NCI-H748 (cell line): ENCODE data around the gene TP53I3.
"Not testable (repeated sequence)": the region's sequence is repeated elsewhere in the genome, so short reads cannot be mapped to it uniquely, and the experiment has no call there.

ENCODE experiments used
- DNase-seq: peaks from one replicate; lab custom pipeline; 2025; ENCODE audit not compliant: unreplicated experiment; lab: John Stamatoyannopoulos, UW

Gene TP53I3

DNA sequence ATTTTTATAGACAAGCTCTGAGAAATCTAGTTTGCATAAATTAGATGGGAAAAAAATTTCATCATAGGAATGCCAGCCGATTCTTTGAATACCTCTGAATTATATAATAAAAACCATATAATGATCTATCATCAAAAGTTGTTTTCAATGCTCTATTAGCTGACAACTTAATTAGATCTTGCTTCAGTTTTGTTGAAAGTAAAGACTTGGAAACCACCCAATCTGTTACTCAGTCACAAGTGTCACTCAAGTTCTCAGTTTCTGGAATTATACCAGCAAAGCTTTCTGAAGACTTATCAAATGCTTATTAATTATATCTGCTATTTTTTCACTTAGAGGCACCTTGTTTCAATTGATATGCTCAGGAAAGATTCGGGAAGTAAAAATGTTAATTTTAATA lies 17.4 kb upstream of the TP53I3 start:
- DNase-seq, result no peak

- not testable (repeated sequence) for DNase-seq
These were observed 16.1 kb upstream of the TP53I3 start for GRCh38 chr2:24100732-24101131.

- DNase-seq, result not testable (repeated sequence)
These were observed 10.6 kb upstream of the TP53I3 start for GRCh38 chr2:24095171-24095677.

- not testable (repeated sequence) for DNase-seq
These were observed 8.6 kb upstream of the TP53I3 start for GRCh38 chr2:24093270-24093669.

DNA sequence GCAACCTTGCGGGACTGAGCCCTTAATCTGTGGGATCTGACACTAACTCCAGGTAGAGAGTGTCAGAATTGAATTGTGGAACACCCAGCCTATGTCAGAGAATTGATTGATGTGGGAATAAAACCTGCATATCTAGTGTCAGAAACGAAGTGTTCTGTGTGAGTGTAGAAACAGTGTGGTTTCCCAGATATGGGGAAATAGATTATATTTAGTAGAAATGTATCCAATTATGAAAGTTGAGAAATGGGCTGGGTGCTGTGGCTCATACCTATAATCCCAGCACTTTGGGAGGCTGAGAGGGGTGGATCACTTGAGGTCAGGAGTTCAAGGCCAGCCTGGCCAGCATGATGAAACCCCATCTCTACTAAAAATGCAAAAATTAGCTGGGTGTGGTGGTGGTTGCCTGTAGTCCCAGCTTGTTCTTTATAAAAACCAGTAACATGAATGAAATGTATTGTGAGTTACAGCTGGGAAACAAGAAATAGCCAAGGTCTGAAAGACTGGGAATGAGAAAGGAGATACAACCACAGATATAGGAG lies 4.3 kb upstream of the TP53I3 start:
- no peak for DNase-seq

DNA sequence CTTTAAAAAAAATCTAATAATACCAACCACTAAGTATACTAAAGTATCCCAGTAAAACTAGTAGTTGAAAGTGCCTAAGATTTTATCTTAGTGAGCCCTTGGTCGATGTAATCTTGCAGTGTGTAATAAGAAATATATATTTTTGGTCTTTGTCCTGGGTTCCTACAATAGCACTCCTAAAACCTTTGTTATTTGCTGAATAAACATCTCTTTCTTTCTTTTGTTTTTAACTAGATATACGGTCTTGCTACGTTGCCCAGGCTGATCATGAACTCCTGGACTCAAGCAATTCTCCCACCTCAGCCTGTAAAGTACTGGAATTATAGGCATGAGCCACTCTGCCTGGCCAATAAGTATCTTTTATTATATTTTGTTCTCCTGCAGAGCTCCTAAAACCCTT lies 2.4 kb upstream of the TP53I3 start:
- DNase-seq, result no peak

DNA sequence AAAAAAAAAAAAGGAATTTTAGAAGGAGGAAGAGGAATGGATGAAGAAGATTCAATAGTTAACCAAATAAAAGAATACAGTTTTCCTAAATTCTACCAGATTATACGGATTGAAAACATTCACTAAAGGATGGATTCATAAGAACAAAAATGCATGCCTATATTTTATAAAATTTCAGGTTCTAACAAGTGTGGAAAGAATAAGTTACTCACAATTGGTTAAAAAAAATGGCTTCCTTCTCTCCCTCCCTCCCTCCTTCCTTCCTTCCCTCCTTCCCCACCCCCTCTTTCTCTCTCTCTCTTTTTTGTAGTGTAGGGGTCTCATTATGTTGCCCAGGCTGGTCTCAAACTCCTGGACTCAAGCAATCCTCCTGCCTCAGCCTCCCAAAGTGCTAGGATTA lies 1.6 kb upstream of the TP53I3 start:
- no peak for DNase-seq

GRCh38 chr2:24085200-24085489 lies 511 bp upstream of the TP53I3 start:
- DNase-seq, result no peak

DNA sequence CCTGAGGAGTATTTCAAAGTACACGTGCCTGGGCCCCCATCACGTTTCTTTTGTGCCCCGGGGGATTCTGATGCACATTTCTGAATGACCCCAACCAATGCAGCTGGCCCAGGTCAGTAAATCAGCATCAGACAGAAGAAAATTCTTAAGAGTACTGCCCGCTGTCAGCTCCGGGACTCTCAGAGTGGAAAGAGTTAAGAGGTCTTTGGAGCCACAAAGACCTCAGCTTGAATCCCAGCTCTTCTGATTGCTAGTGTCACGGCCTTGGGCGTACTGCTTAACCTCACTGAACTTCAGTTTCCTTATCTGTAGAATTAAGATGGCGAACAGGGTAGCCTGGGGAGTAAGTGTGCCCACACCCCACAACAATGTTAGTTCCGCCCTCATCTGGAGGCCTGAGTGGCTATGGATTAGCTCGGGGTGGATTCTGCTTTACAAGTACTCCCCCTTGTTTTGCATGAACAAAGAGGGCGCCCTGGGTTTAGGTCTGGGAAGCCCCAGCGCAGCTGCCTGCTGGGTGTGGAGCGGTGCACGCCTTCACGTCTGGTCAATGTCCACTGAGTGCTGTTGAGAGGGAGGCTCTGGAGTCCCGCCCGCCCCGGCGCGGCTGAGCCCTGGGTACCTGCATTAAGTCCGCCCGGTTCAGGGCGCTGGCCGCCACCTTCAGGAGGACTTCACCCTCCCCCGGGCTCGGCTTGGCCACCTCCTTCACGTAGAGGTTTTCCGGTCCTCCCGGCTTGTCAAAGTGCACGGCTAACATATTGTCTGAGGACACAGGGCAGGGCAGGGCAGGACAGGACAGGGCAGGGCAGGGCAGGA lies 858 bp downstream of the TP53I3 start:
- peak; percentile 90 for DNase-seq

- no peak for DNase-seq
These were observed 1.7 kb downstream of the TP53I3 start for GRCh38 chr2:24082787-24083566.

GRCh38 chr2:24080701-24081100 lies 3.9 kb downstream of the TP53I3 start:
- DNase-seq, result no peak

DNA sequence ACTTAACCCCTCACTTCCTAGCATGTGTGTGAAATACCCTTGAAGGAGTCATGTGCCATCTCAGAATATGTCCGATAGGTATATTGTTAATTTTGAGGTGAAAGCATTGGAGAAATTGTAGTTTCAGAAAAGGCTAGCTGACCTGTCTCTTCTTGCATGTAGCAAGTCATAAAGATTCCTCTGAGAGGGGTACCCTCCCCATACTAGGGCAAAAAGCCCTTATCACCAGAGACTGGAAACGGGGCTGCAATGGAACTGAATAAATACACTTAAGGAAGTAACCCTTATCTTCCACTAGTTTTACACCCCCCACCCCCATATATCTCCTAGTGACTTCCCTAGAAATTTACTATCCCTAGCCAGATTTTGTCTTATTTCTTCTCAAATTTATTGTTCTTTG lies 6.8 kb downstream of the TP53I3 start:
- DNase-seq, result no peak

- DNase-seq, result no peak
These were observed 7.1 kb downstream of the TP53I3 start for GRCh38 chr2:24077535-24077877.

- no peak for DNase-seq
These were observed 7.6 kb downstream of the TP53I3 start for GRCh38 chr2:24076849-24077534.

DNA sequence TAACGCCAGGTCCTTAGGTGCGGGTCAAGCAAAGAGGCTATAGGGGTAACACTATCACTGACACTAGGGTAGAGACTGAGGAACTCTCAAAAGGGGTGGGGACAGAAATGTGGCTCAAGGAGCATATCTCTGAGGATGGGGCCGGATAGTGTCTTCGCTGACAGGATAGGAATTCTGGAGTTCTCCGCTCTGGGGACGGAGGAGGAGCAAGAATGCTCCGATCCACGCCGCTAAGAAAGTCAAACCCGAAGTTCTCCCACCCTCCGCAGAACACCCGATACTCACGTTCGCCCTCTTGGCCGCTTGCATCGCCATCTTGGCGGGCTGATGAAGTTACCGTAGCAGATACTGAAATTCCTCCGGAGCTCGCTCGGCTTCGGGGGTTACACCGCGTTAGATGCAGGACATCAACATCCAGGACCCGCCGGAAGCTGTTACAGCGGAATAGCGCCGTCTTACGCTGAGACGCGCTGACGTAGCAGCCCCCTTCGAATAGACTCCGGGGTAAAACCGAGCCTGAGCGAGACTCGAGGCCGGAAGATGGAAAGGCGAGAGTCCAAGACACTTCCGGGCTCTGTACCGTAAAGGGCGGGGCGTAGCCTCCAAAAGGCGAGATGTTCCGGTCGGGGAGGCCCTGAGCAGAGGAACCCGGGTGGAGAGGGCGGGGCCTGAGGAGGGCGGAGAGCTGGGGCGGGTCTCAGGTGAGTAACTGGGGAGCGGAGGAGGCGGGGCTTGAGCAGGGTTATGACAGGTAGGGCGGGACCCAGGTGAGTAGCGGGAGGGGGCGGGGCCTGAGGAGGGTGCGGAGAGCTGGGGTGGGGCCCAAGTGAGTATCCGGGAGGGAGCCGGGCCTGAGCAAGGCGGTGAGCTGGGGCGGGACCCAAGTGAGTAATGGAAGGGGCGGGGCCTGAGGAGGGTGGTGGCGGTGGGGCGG lies 8.5 kb downstream of the TP53I3 start, which contains the start of gene SF3B6:
TSS of gene SF3B6 (minus strand) at position 412 of the 934 bp plus-strand sequence. CDS start at position 315, 97 bp downstream.
- peak; percentile 100 for DNase-seq

- DNase-seq, result no peak
These were observed 9.4 kb downstream of the TP53I3 start for GRCh38 chr2:24075259-24075658.

DNA sequence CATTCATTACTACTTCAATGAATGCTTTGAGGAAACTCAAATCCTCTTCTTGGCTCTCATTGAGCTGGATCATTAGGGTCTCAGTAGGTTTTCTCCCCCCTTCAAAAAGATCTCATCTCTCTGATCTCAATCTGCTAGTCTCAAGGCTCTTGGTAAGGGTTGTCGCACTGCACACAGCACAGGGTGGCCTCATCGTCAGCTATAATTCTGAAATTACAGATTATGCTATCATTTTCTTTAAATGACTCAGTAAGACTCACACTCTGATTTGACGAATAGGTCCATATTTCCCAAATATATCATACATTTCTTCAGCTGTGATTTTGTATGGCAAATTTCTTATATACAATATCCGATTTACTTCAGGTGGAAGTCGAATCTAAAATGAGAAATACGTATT lies 10.8 kb downstream of the TP53I3 start:
- DNase-seq, result no peak

DNA sequence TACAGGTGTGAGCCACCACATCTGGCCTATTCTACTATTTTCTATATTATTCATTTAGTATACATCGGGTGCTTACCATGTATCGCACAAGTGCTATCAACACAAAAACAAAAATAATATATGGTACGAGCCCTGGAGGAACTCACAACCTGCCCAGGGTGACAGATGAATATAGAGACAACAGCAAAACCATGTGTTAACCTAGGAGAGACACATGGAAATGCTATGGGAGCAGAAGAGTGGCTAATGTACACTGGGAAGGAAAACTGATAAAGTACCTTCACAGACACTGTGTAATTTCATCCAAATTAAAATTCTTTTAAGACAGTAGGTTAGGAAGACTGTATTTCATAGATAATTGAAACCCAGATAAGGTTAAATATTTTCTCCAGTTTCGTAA lies 12.4 kb downstream of the TP53I3 start:
- no peak for DNase-seq

GRCh38 chr2:24065341-24065740 lies 19.3 kb downstream of the TP53I3 start:
- no peak for DNase-seq

DNA sequence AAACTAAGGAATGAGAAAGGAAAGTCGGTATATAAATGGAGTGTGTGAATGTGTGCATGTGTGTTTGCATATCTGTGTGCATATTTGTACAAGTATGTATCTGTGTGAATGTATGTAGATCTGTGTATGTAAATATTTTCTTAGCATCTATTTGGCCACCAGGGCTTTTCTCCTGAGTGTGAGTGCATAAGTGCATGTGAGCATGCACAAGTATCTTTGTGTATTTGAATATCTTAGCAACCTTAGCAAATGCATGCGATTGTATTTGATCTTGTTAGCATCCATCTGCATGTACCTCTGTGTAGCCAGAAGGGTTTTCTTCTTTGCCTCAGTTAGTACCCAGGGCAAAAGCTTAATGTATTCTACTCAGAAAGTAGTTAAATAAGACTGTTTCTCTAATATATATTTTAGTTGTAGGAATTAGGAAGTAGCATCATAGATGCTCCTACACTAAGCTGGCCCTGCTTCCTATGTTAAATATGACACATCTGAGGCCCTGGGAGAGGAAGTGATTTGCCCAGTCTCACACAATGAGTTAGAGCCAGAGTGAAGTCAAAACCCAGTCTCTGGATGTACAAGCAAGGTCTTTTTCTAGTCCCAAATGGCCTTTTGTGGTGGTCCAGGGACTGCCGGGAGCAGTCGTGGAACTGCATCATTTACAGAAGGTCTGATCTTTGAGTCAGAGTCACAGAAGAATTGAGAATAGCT lies 25.9 kb downstream of the TP53I3 start:
- DNase-seq, result no peak
